Duodenal mucosa (tissue), 2 donors: Measurements from ENCODE around the gene NFIA.

Source experiments
- H3K27ac ChIP-seq: one replicate; pipeline ENCODE4 v1.7.0; 2013; ENCODE audit warnings: low read depth, low read length
- H3K27me3 ChIP-seq, 2 donors: one replicate each; pipeline ENCODE4 v1.7.0; 2013; ENCODE audit warnings: low read length in 2 of 2, control low read depth in 1 of 2; ENCODE audit not compliant: insufficient read depth in 2 of 2, control insufficient read depth in 1 of 2
- H3K36me3 ChIP-seq, 2 donors: one replicate each; pipeline ENCODE4 v1.7.0; 2013; ENCODE audit warnings: low read length in 2 of 2, control low read depth in 1 of 2; ENCODE audit not compliant: insufficient read depth in 2 of 2, control insufficient read depth in 1 of 2
- H3K4me1 ChIP-seq, 2 donors: one replicate each; pipeline ENCODE4 v1.7.0; 2013; ENCODE audit warnings: low read length in 2 of 2, control low read depth in 1 of 2; ENCODE audit not compliant: insufficient read depth in 2 of 2, control insufficient read depth in 1 of 2
- H3K4me3 ChIP-seq, 2 donors: one replicate each; pipeline ENCODE4 v1.7.0; 2013; ENCODE audit warnings: low read length in 2 of 2, low read depth in 1 of 2
- H3K9ac ChIP-seq, 2 donors: one replicate each; pipeline ENCODE4 v1.7.0; 2013; ENCODE audit warnings: low read length in 2 of 2, low read depth in 1 of 2
- H3K9me3 ChIP-seq, 2 donors: one replicate each; pipeline ENCODE4 v1.7.0; 2013; ENCODE audit warnings: low read length in 2 of 2, control low read depth in 1 of 2; ENCODE audit not compliant: control insufficient read depth in 1 of 2

Gene NFIA

GRCh38 chr1:61138305-61138704 is 55.9 kb downstream of the NFIA start:
- Histone ChIP-seq H3K27ac (no peak overlapping the region), H3K36me3 (no peaks in the 10 kb centered on the region), H3K9me3 (no peaks in the 10 kb centered on the region), H3K4me3 (no peak overlapping the region), H3K27me3 (no peaks in the 10 kb centered on the region), H3K4me1 (peaks cover 11 to 21% of the 10 kb centered on the region in 2 donors), H3K9ac (no peak overlapping the region)

GRCh38 chr1:61138921-61139774 is 56.8 kb downstream of the NFIA start:
- H3K27me3 ChIP-seq = no peaks in the 10 kb centered on the region
- H3K36me3 ChIP-seq = no peaks in the 10 kb centered on the region
- no peak overlapping the region for H3K4me3 ChIP-seq
- no peak overlapping the region for H3K9ac ChIP-seq
- H3K4me1 ChIP-seq = peaks cover 11 to 21% of the 10 kb centered on the region in 2 donors
- H3K27ac ChIP-seq = no peak overlapping the region
- H3K9me3 ChIP-seq = no peaks in the 10 kb centered on the region

GRCh38 chr1:61139775-61140549 is 57.6 kb downstream of the NFIA start:
- no peak overlapping the region for H3K27ac ChIP-seq
- H3K9me3 ChIP-seq = no peaks in the 10 kb centered on the region
- no peaks in the 10 kb centered on the region for H3K36me3 ChIP-seq
- H3K4me3 ChIP-seq = no peak overlapping the region
- H3K4me1 ChIP-seq = peaks cover 11 to 21% of the 10 kb centered on the region in 2 donors
- H3K27me3 ChIP-seq = no peaks in the 10 kb centered on the region
- no peak overlapping the region for H3K9ac ChIP-seq

- Histone ChIP-seq H3K36me3 (no peaks in the 10 kb centered on the region), H3K4me3 (no peak overlapping the region), H3K27ac (no peak overlapping the region), H3K9ac (no peak overlapping the region), H3K4me1 (peaks cover 11 to 21% of the 10 kb centered on the region in 2 donors), H3K9me3 (no peaks in the 10 kb centered on the region), H3K27me3 (no peaks in the 10 kb centered on the region)
Measured at GRCh38 chr1:61140778-61141177, 58.4 kb downstream of the NFIA start.

- Histone ChIP-seq H3K9me3 (no peaks in the 10 kb centered on the region), H3K36me3 (no peaks in the 10 kb centered on the region), H3K9ac (no peak overlapping the region), H3K4me1 (peaks cover 11 to 21% of the 10 kb centered on the region in 2 donors), H3K27ac (no peak overlapping the region), H3K4me3 (no peak overlapping the region), H3K27me3 (no peaks in the 10 kb centered on the region)
Measured at GRCh38 chr1:61141288-61142042, 59.1 kb downstream of the NFIA start.

GRCh38 chr1:61142043-61142440 is 59.7 kb downstream of the NFIA start:
- Histone ChIP-seq H3K4me3 (no peak overlapping the region), H3K9ac (no peak overlapping the region), H3K4me1 (peaks cover 11 to 21% of the 10 kb centered on the region in 2 donors), H3K36me3 (no peaks in the 10 kb centered on the region), H3K27me3 (no peaks in the 10 kb centered on the region), H3K9me3 (no peaks in the 10 kb centered on the region), H3K27ac (no peak overlapping the region)

- Histone ChIP-seq H3K27me3 (no peaks in the 10 kb centered on the region), H3K27ac (no peak overlapping the region), H3K4me1 (peaks cover 15 to 25% of the 10 kb centered on the region in 2 donors), H3K36me3 (no peaks in the 10 kb centered on the region), H3K9ac (no peak overlapping the region), H3K9me3 (no peaks in the 10 kb centered on the region), H3K4me3 (no peak overlapping the region)
Measured at GRCh38 chr1:61142726-61143500, 60.6 kb downstream of the NFIA start.

GRCh38 chr1:61143821-61144424 is 61.6 kb downstream of the NFIA start:
- no peak overlapping the region for H3K4me3 ChIP-seq
- no peaks in the 10 kb centered on the region for H3K36me3 ChIP-seq
- H3K27me3 ChIP-seq = no peaks in the 10 kb centered on the region
- peaks cover 21 to 33% of the 10 kb centered on the region in 2 donors for H3K4me1 ChIP-seq
- H3K9me3 ChIP-seq = no peaks in the 10 kb centered on the region
- no peak overlapping the region for H3K27ac ChIP-seq
- H3K9ac ChIP-seq = no peak overlapping the region
